Osteoblast (primary cell): Measurements from ENCODE around the gene TREH. TPM values are rescaled to one million over a fixed set of nuclear protein-coding genes. Genes with fewer than 3 reads are reported as not detected.

ENCODE experiments used
- DNase-seq: peaks from one replicate; pipeline ENCODE4 v3.0.0; 2011; ENCODE audit warnings: low spot score, mixed read lengths; ENCODE audit not compliant: insufficient read length; ENCODE audit errors: missing footprints
- H2AFZ ChIP-seq: 2 replicates; pipeline ENCODE4 v1.6.0; 2011; ENCODE audit warnings: mild to moderate bottlenecking, low read length
- H3K27ac ChIP-seq: 2 replicates; pipeline ENCODE4 v1.5.1; 2011; ENCODE audit warnings: mild to moderate bottlenecking, low read depth, low read length, moderate library complexity
- H3K27me3 ChIP-seq: 2 replicates; pipeline ENCODE4 v1.6.0; 2012; ENCODE audit warnings: mild to moderate bottlenecking, control low read depth, inconsistent platforms, low read length, moderate library complexity; ENCODE audit not compliant: insufficient read depth
- H3K36me3 ChIP-seq: 2 replicates; pipeline ENCODE4 v1.5.1; 2011; ENCODE audit warnings: mild to moderate bottlenecking, low read length, control low read depth, moderate library complexity; ENCODE audit not compliant: insufficient read depth
- H3K4me1 ChIP-seq: 2 replicates; pipeline ENCODE4 v1.5.1; 2011; ENCODE audit warnings: mild to moderate bottlenecking, low read length, control low read depth, moderate library complexity; ENCODE audit not compliant: insufficient read depth
- H3K4me2 ChIP-seq: 2 replicates; pipeline ENCODE4 v1.6.0; 2011; ENCODE audit warnings: mild to moderate bottlenecking, low read length; ENCODE audit not compliant: insufficient read depth
- H3K4me3 ChIP-seq: fragments of 200-600 bp; sonication (generic); 3 replicates; pipeline ENCODE4 v1.5.1; 2012; ENCODE audit warnings: mild to moderate bottlenecking, low read length, inconsistent platforms; ENCODE audit not compliant: insufficient read depth
- H3K79me2 ChIP-seq: 2 replicates; pipeline ENCODE4 v1.6.0; 2012; ENCODE audit warnings: mild to moderate bottlenecking, low read length, control low read depth, inconsistent platforms; ENCODE audit not compliant: insufficient read depth
- H3K9me3 ChIP-seq: 2 replicates; pipeline ENCODE4 v1.5.1; 2011; ENCODE audit warnings: low read depth, low read length, control low read depth
- H4K20me1 ChIP-seq: 2 replicates; pipeline ENCODE4 v1.6.0; 2012; ENCODE audit warnings: mild to moderate bottlenecking, low read length, control low read depth; ENCODE audit not compliant: insufficient read depth
- CTCF ChIP-seq: IDR thresholded peaks from 2 replicates; pipeline ENCODE4 v1.5.1; 2011; ENCODE audit warnings: mild to moderate bottlenecking, low read depth, low read length, moderate library complexity; ENCODE audit errors: extremely low read depth
- total RNA-seq: library from RNA; depleted of rRNA; stranded (reverse); fragments of >200 nt; gene quantifications from 2 replicates; pipeline ENCODE4 v1.2.3, GENCODE V29; 2012

The TREH gene
- total RNA-seq, 1 donor: not detected

- Histone ChIP-seq H3K27me3 (no peaks in the 10 kb centered on the region), H3K36me3 (peaks cover 36% of the 10 kb centered on the region), H4K20me1 (peaks cover 21% of the 10 kb centered on the region), H3K4me2 (peak overlapping the region; percentile 100), H3K4me3 (peak overlapping the region; percentile 82), H3K4me1 (peaks cover 56% of the 10 kb centered on the region), H3K27ac (peak overlapping the region; percentile 96), H2AFZ (no peak overlapping the region), H3K9me3 (no peaks in the 10 kb centered on the region), H3K79me2 (peaks cover 47% of the 10 kb centered on the region)
- no peak for TF ChIP-seq CTCF
- peak; percentile 96 for DNase-seq
Observed at GRCh38 chr11:118622376-118623268, 56.8 kb downstream of the TREH start.

- DNase-seq: no peak
- no peaks in the 10 kb centered on the region for H3K9me3 ChIP-seq
- H3K79me2 ChIP-seq: peaks cover 40% of the 10 kb centered on the region
- peak overlapping the region; percentile 6 for H2AFZ ChIP-seq
- H3K36me3 ChIP-seq: peaks cover 31% of the 10 kb centered on the region
- H3K27ac ChIP-seq: peak overlapping the region; percentile 96
- H3K27me3 ChIP-seq: no peaks in the 10 kb centered on the region
- H3K4me1 ChIP-seq: peaks cover 64% of the 10 kb centered on the region
- H3K4me3 ChIP-seq: peak overlapping the region; percentile 82
- no peak for TF ChIP-seq CTCF
- peak overlapping the region; percentile 100 for H3K4me2 ChIP-seq
- H4K20me1 ChIP-seq: peaks cover 21% of the 10 kb centered on the region
Observed at GRCh38 chr11:118621784-118622375, 57.6 kb downstream of the TREH start.

GRCh38 chr11:118621071-118621783 lies 58.2 kb downstream of the TREH start:
- DNase-seq: peak; percentile 94
- Histone ChIP-seq H3K79me2 (peaks cover 41% of the 10 kb centered on the region), H3K27me3 (no peaks in the 10 kb centered on the region), H3K4me3 (peak overlapping the region; percentile 82), H4K20me1 (peaks cover 21% of the 10 kb centered on the region), H3K9me3 (no peaks in the 10 kb centered on the region), H3K4me1 (peaks cover 64% of the 10 kb centered on the region), H3K4me2 (peak overlapping the region; percentile 100), H3K27ac (peak overlapping the region; percentile 99), H2AFZ (peak overlapping the region; percentile 37), H3K36me3 (peaks cover 30% of the 10 kb centered on the region)
- TF ChIP-seq CTCF: no peak
